GM19455 (cell line): ENCODE measurements around the gene ITGBL1.
"Not testable (repeated sequence)": the region's sequence is repeated elsewhere in the genome, so short reads cannot be mapped to it uniquely, and the experiment has no call there.

ENCODE experiments used
- ATAC-seq: cut with Tn5 transposase; IDR thresholded peaks from one replicate; pipeline ENCODE4 v1.9.1; 2021; ENCODE audit not compliant: unreplicated experiment

Gene ITGBL1

GRCh38 chr13:101499406-101499805, 46.9 kb downstream of the ITGBL1 start:
- no peak for ATAC-seq

- ATAC-seq, result no peak
These were observed 50.1 kb downstream of the ITGBL1 start for GRCh38 chr13:101502618-101503017.

DNA sequence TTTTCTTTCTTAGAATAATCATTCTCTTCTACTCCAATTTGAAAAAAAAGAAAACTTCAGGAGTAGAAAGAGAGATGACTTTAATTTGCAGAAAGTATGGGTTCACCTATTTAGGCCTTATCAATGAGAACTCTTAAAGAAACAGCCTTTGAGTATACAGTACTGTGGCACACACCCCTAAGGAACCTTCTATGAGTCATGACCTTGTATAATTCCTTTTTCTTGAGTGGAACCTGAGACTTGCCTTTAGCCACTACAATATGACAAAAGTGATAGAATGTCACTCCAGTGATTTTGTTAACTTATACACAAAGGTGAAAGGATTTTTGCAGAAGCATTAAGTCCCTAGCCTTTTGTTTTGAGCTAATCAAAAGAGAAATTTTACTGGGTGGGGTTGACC, 58.7 kb downstream of the ITGBL1 start:
- ATAC-seq, result no peak

- no peak for ATAC-seq
These were observed 59.3 kb downstream of the ITGBL1 start for GRCh38 chr13:101511766-101512165.

GRCh38 chr13:101512650-101513049, 60.2 kb downstream of the ITGBL1 start:
- ATAC-seq, result no peak

DNA sequence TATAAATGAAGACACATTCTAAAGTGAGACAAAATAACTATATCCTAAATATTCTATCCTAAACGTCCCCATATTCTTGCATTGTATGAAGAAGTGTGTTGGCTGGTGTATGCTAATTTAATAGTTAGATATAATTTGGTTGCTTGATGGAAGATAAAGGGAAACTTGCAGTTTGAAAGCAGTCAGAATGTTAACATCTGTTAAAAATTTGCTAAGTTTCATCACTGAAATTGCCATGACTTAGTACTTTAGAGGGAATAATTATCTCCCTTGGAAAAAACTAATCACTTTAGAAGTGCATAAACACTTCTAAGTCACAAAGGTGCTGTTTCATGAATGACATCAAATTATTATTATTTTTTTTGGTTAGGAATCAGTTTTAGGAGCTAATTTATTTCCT, 61.6 kb downstream of the ITGBL1 start:
- no peak for ATAC-seq

- no peak for ATAC-seq
These were observed 62.3 kb downstream of the ITGBL1 start for GRCh38 chr13:101514695-101515275.

DNA sequence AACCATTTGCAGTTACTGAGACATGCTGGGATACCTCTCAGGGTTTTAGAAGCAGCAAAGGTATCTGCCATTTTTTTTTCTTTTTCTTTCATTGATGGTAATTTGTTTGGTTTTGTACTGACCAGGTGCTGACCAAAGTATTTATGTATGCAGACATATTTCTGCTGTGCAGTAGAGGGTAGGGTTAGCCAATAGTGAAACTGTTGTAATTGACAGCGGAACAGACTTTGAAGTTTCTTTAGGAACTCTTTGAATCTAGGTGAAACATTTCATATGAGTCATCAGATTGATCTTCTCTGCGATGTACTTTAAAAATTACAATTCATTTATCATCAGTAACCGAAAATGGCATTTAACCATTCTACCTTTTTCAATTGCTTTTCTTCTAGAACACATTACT, 63.0 kb downstream of the ITGBL1 start:
- no peak for ATAC-seq

GRCh38 chr13:101516262-101516661, 63.8 kb downstream of the ITGBL1 start:
- no peak for ATAC-seq

- ATAC-seq, result no peak
These were observed 68.2 kb downstream of the ITGBL1 start for GRCh38 chr13:101520672-101521071.

- ATAC-seq, result no peak
These were observed 68.9 kb downstream of the ITGBL1 start for GRCh38 chr13:101521371-101521770.

DNA sequence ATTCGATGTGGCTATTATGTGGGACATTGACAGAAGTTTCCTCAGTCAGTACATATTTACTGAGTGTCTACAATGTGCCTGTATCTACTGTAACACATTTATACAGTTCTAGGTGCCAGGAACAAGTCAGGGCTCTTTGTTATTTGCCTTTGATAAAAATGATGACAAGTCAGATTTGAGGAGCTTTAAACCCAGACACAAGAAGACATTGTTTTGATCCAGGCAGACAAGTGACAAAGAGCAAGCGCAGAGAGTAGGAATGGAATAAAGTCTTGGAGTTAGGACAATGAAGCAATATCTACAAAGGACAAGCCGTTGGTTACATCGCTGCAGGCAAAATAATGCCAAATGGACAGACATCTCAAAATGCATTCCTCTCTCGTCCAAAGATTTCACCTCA, 70.1 kb downstream of the ITGBL1 start:
- no peak for ATAC-seq

DNA sequence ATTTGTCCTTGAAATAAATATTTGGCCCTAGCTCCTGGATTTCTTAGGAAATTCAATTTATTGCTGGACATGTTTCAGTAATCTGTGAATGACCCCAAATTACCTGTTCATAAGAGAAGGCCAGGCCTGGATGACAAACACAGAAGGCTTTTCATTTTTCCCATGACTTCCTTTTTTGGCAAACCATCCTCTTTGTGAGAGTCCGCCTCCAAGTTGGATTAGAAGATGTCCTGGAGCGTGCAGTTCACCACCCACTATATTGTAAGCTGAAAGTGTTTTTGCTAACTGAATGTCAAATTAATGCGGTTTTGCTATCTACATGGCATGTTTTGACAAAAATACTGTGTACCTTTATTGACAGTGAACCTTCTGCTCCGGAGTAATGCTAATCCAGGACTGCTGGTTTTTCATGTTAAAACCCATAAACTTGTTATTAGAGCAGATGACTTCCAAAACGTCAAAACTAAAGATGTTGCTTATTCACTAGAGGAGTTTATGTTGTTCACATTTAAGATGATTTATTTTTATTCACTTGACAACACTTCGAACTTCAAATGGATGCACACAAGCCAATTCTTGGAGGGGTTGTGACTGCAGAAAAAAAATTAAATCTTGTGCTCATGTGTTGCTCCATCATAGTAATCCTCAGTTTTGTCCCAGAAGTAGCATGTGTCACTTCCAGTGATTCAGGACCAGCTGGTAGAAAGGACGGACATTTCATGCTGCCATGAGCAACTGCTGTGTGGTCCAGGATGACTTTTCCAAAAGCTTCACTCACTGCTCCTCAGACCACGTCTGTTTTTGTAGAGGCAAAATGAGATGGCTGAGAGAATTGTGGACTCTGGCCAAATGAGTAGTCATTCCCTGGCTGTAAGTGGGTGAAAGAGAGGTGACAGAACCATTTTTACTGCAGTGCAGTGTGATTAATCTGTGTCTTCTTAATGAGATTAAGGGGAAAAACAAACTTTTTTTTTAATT, 71.0 kb downstream of the ITGBL1 start:
- ATAC-seq, result no peak

- ATAC-seq, result no peak
These were observed 74.7 kb downstream of the ITGBL1 start for GRCh38 chr13:101527130-101527529.

DNA sequence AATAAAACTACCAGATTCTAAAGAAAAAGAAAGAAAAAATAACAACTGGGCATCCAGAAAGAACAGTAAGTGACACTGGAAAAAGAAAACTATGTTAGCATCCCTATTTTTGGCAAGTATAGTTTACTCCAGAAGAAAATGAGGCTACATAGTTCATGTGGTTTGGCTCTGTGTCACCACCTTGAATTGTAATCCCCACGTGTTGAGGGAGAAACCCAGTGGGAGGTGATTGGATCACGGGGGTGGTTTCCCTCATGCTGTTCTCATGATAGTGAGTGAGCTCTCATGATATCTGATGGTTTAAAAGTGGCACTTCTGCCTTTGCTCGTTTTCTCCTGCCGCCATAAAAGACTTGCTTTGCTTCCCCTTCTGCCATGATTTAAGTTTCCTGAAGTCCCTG, 76.9 kb downstream of the ITGBL1 start:
- no peak for ATAC-seq

- no peak for ATAC-seq
These were observed 77.8 kb downstream of the ITGBL1 start for GRCh38 chr13:101530293-101530692.

GRCh38 chr13:101535192-101535746, 82.8 kb downstream of the ITGBL1 start:
- no peak for ATAC-seq

DNA sequence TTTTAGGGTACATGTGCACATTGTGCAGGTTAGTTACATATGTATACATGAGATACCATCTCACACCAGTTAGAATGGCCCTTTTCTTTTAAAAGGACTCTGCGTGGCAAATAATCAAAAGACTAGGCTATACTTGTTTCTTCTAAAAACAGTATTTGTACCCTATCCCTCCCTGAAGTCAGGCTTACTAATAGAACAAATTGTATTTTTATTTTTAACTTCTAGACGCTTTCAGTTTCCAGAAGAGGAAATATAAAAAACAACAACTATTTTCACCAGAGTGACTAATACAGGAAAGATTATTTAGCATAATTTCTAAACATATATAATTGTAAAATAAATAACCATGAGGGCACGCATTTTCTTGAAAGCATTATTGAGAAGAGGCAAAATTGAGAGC, 83.6 kb downstream of the ITGBL1 start:
- no peak for ATAC-seq

- ATAC-seq, result not testable (repeated sequence)
These were observed 92.1 kb downstream of the ITGBL1 start for GRCh38 chr13:101544544-101544943.

- ATAC-seq, result no peak
These were observed 92.5 kb downstream of the ITGBL1 start for GRCh38 chr13:101544979-101545378.

GRCh38 chr13:101545521-101545920, 93.0 kb downstream of the ITGBL1 start:
- no peak for ATAC-seq

- ATAC-seq, result no peak
These were observed 99.8 kb downstream of the ITGBL1 start for GRCh38 chr13:101552286-101552685.
